HL-60 (cell line): Measurements from ENCODE around the gene BOD1L1. TPM values are rescaled to one million over a fixed set of nuclear protein-coding genes. Genes with fewer than 3 reads are reported as not detected.

Experiments
- DNase-seq, 2 experiments: peaks; one replicate each; pipeline ENCODE4 v3.0.0-alpha.2; 2010 to 2020; ENCODE audit warnings: low read depth in 1 of 2, low spot score in 1 of 2
- H3K27ac ChIP-seq: fragments of 250-450 bp; sonication (Bioruptor Pico); replicated peaks from 2 replicates; pipeline ENCODE4 v1.5.1; 2020; ENCODE audit warnings: mild to moderate bottlenecking, moderate library complexity
- H3K27me3 ChIP-seq: fragments of 250-450 bp; sonication (Bioruptor Pico); 2 replicates; pipeline ENCODE4 v1.5.1; 2021; ENCODE audit warnings: mild to moderate bottlenecking, moderate library complexity; ENCODE audit not compliant: insufficient read depth, poor library complexity, severe bottlenecking
- H3K4me3 ChIP-seq: replicated peaks from 2 replicates; pipeline ENCODE4 v1.5.1; 2011; ENCODE audit warnings: mild to moderate bottlenecking, control low read depth, low read length; ENCODE audit not compliant: insufficient read depth
- CTCF ChIP-seq: IDR thresholded peaks from one replicate; pipeline ENCODE4 v1.5.1; 2011; ENCODE audit warnings: low read length, control low read depth, inconsistent platforms; ENCODE audit not compliant: insufficient read depth
- GABPA ChIP-seq: IDR thresholded peaks from 2 replicates; pipeline ENCODE4 v1.6.1; 2012; ENCODE audit warnings: low read depth
- POLR2AphosphoS5 ChIP-seq: IDR thresholded peaks from 2 replicates; pipeline ENCODE4 v1.6.1; 2012; ENCODE audit warnings: low read depth
- REST ChIP-seq: IDR thresholded peaks from 2 replicates; pipeline ENCODE4 v1.6.1; 2012; ENCODE audit warnings: low read depth; ENCODE audit not compliant: insufficient replicate concordance
- SPI1 ChIP-seq: IDR thresholded peaks from 2 replicates; pipeline ENCODE4 v1.6.1; 2012; ENCODE audit warnings: low read depth, mild to moderate bottlenecking, borderline replicate concordance
- microRNA-seq: library from miRNA; unstranded; fragments of <30 nt; microRNA quantifications from one replicate; pipeline ENCODE4, GENCODE V29; 2018

BOD1L1 gene

GRCh38 chr4:13523105-13523477 is 104.4 kb downstream of the BOD1L1 start:
- Histone ChIP-seq H3K27me3 (peaks cover 46% of the 10 kb centered on the region), H3K27ac (no peak overlapping the region), H3K4me3 (no peak overlapping the region)
- no peak for TF ChIP-seq CTCF
- no peak for TF ChIP-seq GABPA
- no peak for TF ChIP-seq REST
- no peak for TF ChIP-seq POLR2AphosphoS5
- no peak for TF ChIP-seq SPI1
- DNase-seq: no peak

GRCh38 chr4:13522282-13523104 is 105.0 kb downstream of the BOD1L1 start:
- DNase-seq: no peak
- TF ChIP-seq CTCF (no peak), GABPA (no peak), POLR2AphosphoS5 (no peak), REST (no peak), SPI1 (no peak)

GRCh38 chr4:13521047-13521446 is 106.5 kb downstream of the BOD1L1 start:
- no peak overlapping the region for H3K4me3 ChIP-seq
- no peak overlapping the region for H3K27ac ChIP-seq
- no peak for DNase-seq
- H3K27me3 ChIP-seq: peaks cover 27% of the 10 kb centered on the region
- TF ChIP-seq POLR2AphosphoS5 (no peak), REST (no peak), CTCF (no peak), GABPA (no peak), SPI1 (no peak)

More at GRCh38 chr4:13522282-13523104, 105.0 kb downstream of the BOD1L1 start:
- no peak overlapping the region for H3K27ac ChIP-seq
- peak overlapping the region; percentile 18 for H3K4me3 ChIP-seq
- H3K27me3 ChIP-seq: peaks cover 42% of the 10 kb centered on the region

Small RNAs within 50 kb of the gene (microRNA-seq; reads per million reads assigned to microRNA genes)
- not detected for gene MIR5091
